Stimulated activated CD4-positive, alpha-beta T cell treated with anti-CD3 and anti-CD28 coated beads, Interleukin-2, amount 100 ng/mL, for 24 hours (primary cell): Measurements from ENCODE around the gene ZNF148.

Experiments
- DNase-seq, 2 donors: peaks; one replicate each; pipeline ENCODE4 v3.0.0-alpha.2; 2020

The ZNF148 gene

GRCh38 chr3:125186261-125186787 lies 188.8 kb downstream of the ZNF148 start:
- peak in 1 of 2 donors; percentile 18 for DNase-seq

GRCh38 chr3:125185805-125186204 lies 189.3 kb downstream of the ZNF148 start:
- no peak for DNase-seq

- no peak for DNase-seq
Observed at GRCh38 chr3:125179884-125180240, 195.3 kb downstream of the ZNF148 start.

- no peak for DNase-seq
Observed at GRCh38 chr3:125179143-125179883, 195.8 kb downstream of the ZNF148 start.

- no peak for DNase-seq
Observed at GRCh38 chr3:125177746-125178145, 197.4 kb downstream of the ZNF148 start.
